Daoy (cell line): Measurements from ENCODE around the gene KRTAP13-3. TPM values are rescaled to one million over a fixed set of nuclear protein-coding genes. Genes with fewer than 3 reads are reported as not detected.

Experiments
- total RNA-seq: library from RNA; depleted of rRNA; stranded (reverse); fragments of >200 nt; shearing (Covaris generic); gene quantifications from 2 replicates; pipeline ENCODE4 v1.2.3, GENCODE V29; 2014; rRNA removed

KRTAP13-3 gene
- total RNA-seq, 1 experiment from 2014 or later = not detected

Other genes starting within 250 kb of the KRTAP13-3 start
- gene CLDN8, start 209.8 kb downstream of the KRTAP13-3 start, total RNA-seq = not detected in 2 replicates
- not detected in 2 replicates for gene KRTAP24-1, start 143.0 kb downstream of the KRTAP13-3 start, total RNA-seq
- not detected in 2 replicates for gene KRTAP25-1, start 136.4 kb downstream of the KRTAP13-3 start, total RNA-seq
- gene KRTAP26-1, start 105.6 kb downstream of the KRTAP13-3 start, total RNA-seq = not detected in 2 replicates
- not detected in 2 replicates for gene KRTAP27-1, start 88.2 kb downstream of the KRTAP13-3 start, total RNA-seq
- gene KRTAP23-1, start 77.3 kb downstream of the KRTAP13-3 start, total RNA-seq = not detected in 2 replicates
- gene KRTAP13-2, start 53.7 kb downstream of the KRTAP13-3 start, total RNA-seq = not detected in 2 replicates
- gene KRTAP13-1, start 29.9 kb downstream of the KRTAP13-3 start, total RNA-seq = not detected in 2 replicates
- gene KRTAP13-4, start 4.3 kb upstream of the KRTAP13-3 start, total RNA-seq = not detected in 2 replicates
- gene KRTAP15-1, start 14.3 kb upstream of the KRTAP13-3 start, total RNA-seq = not detected in 2 replicates
- not detected in 2 replicates for gene KRTAP19-1, start 54.4 kb upstream of the KRTAP13-3 start, total RNA-seq
- gene KRTAP19-2, start 61.5 kb upstream of the KRTAP13-3 start, total RNA-seq = not detected in 2 replicates
- gene KRTAP19-3, start 66.1 kb upstream of the KRTAP13-3 start, total RNA-seq = not detected in 2 replicates
- not detected in 2 replicates for gene KRTAP19-4, start 71.2 kb upstream of the KRTAP13-3 start, total RNA-seq
- gene KRTAP19-5, start 76.2 kb upstream of the KRTAP13-3 start, total RNA-seq = not detected in 2 replicates
- gene KRTAP19-6, start 115.9 kb upstream of the KRTAP13-3 start, total RNA-seq = not detected in 2 replicates
- gene KRTAP19-7, start 135.4 kb upstream of the KRTAP13-3 start, total RNA-seq = not detected in 2 replicates
- not detected in 2 replicates for gene KRTAP22-2, start 164.5 kb upstream of the KRTAP13-3 start, total RNA-seq
- gene KRTAP6-3, start 166.5 kb upstream of the KRTAP13-3 start, total RNA-seq = not detected in 2 replicates
- gene KRTAP6-2, start 173.0 kb upstream of the KRTAP13-3 start, total RNA-seq = not detected in 2 replicates
- not detected in 2 replicates for gene KRTAP22-1, start 175.2 kb upstream of the KRTAP13-3 start, total RNA-seq
- gene KRTAP6-1, start 188.0 kb upstream of the KRTAP13-3 start, total RNA-seq = not detected in 2 replicates
- gene KRTAP20-1, start 190.5 kb upstream of the KRTAP13-3 start, total RNA-seq = not detected in 2 replicates
- gene KRTAP20-4, start 194.7 kb upstream of the KRTAP13-3 start, total RNA-seq = not detected in 2 replicates
- 3.4 TPM in 1 of 2 replicates, not detected in the other for gene KRTAP20-2, start 209.3 kb upstream of the KRTAP13-3 start, total RNA-seq
- not detected in 2 replicates for gene KRTAP20-3, start 216.9 kb upstream of the KRTAP13-3 start, total RNA-seq